ENCODE measurements around the gene OR2V2.
"Not testable (repeated sequence)": the region's sequence is repeated elsewhere in the genome, so short reads cannot be mapped to it uniquely, and the experiment has no call there.

The OR2V2 gene
- 0 reads per million in 4 experiments for total RNA-seq

- DNase-seq, result not testable (repeated sequence)
These were observed at the start of gene OR2V2 for GRCh38 chr5:181146927-181147636. OR2V2 (plus strand) TSS chr5:181147586; CDS start chr5:181154943, 7,357 bp downstream.

- DNase-seq, result not testable (repeated sequence)
These were observed 49.5 kb upstream of the OR2V2 start for GRCh38 chr5:181097759-181098491.

- no peak for DNase-seq
These were observed 48.4 kb upstream of the OR2V2 start for GRCh38 chr5:181098762-181099601.

GRCh38 chr5:181099602-181100086 is 47.7 kb upstream of the OR2V2 start:
- DNase-seq, result no peak

- no peak for DNase-seq
These were observed 47.1 kb upstream of the OR2V2 start for GRCh38 chr5:181100121-181100875.

GRCh38 chr5:181101030-181101641 is 46.2 kb upstream of the OR2V2 start:
- not testable (repeated sequence) for DNase-seq

GRCh38 chr5:181101930-181102674 is 45.3 kb upstream of the OR2V2 start:
- not testable (repeated sequence) for DNase-seq

- not testable (repeated sequence) for DNase-seq
These were observed 43.2 kb upstream of the OR2V2 start for GRCh38 chr5:181104259-181104568.

- not testable (repeated sequence) for DNase-seq
These were observed 42.6 kb upstream of the OR2V2 start for GRCh38 chr5:181104606-181105390.

GRCh38 chr5:181105391-181106025 is 41.9 kb upstream of the OR2V2 start:
- no peak for DNase-seq

- DNase-seq, result no peak
These were observed 39.7 kb upstream of the OR2V2 start for GRCh38 chr5:181107699-181108098.

- DNase-seq, result no peak
These were observed 38.7 kb upstream of the OR2V2 start for GRCh38 chr5:181108578-181109165.

- DNase-seq, result no peak
These were observed 37.8 kb upstream of the OR2V2 start for GRCh38 chr5:181109489-181110013.

GRCh38 chr5:181111010-181111409 is 36.4 kb upstream of the OR2V2 start:
- DNase-seq, result no peak

- DNase-seq, result no peak
These were observed 34.9 kb upstream of the OR2V2 start for GRCh38 chr5:181112476-181112875.

GRCh38 chr5:181113572-181113971 is 33.8 kb upstream of the OR2V2 start:
- DNase-seq, result not testable (repeated sequence)

- no peak for DNase-seq
These were observed 33.0 kb upstream of the OR2V2 start for GRCh38 chr5:181114284-181114843.

- DNase-seq, result no peak
These were observed 32.3 kb upstream of the OR2V2 start for GRCh38 chr5:181114844-181115778.
